HG03571 (cell line): ENCODE measurements around the gene GOLPH3.
"Not testable (repeated sequence)": the region's sequence is repeated elsewhere in the genome, so short reads cannot be mapped to it uniquely, and the experiment has no call there.

Source experiments
- ATAC-seq: cut with Tn5 transposase; IDR thresholded peaks from one replicate; pipeline ENCODE4 v1.9.1; 2021; ENCODE audit not compliant: unreplicated experiment

GOLPH3 gene

DNA sequence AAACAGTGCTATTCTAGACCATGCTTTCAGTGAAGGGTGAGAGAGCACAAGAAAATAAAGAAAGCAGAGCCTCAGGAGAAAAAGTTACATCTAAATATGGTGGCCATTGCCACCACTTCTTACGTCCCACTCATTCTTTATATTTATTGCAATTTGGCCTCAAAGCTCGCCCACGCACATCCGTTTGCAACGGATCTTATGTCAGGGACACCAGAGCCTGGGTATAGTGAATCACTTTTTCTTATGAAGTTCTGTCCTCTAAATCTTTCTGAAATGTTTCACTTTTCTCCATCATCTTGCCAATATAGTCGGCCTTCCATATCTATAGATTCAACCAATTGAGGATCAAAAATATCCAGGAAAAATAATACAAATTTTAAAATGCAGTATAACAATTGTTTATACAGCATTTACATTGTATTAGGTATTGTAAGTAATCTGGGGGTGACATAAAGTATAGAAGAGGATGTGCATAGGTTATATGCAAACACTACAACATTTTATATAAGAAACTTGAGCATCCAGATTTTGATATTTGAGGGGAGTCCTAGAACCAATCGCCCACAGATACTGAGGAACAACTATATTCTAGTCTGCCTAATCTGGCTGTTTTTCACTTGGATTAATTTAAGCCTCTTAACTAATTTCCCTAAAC is 35.2 kb downstream of the GOLPH3 start:
- ATAC-seq = no peak

DNA sequence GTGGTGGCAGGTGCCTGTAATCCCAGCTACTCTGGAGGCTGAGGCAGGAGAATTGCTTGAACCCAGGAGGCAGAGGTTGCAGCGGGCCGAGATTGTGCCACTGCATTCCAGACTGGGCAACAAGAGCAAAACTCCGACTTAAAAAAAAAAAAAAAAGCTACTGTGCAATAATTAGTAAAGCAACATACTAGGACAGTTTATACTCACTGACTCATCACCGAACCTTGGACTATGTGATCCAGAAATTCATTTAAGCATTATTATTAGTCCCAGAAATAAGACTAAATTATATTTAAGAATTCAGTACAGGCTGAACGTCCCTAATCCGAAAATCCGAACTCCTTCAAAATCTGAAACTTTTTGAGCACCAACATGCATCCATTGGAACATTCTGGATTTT is 37.8 kb downstream of the GOLPH3 start:
- ATAC-seq = no peak

DNA sequence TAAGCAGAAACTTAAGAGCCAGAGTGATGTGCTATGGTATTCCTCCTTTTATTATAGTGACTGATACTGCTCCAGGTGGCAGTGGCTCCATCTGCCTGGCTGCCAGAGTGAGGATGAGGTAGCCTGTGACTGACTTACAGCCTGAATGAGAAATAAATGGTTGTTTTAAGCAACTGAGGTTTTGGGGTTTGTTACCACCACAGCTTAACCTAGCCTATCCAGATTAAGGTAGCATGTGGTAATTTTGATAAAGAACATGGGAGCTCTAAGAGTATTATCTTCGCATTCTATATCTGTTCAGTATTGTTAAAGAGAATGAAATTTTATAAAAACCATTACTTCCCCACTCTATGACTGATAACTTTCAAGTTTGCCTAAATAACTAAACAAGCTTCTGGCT is 39.0 kb downstream of the GOLPH3 start:
- ATAC-seq = no peak

DNA sequence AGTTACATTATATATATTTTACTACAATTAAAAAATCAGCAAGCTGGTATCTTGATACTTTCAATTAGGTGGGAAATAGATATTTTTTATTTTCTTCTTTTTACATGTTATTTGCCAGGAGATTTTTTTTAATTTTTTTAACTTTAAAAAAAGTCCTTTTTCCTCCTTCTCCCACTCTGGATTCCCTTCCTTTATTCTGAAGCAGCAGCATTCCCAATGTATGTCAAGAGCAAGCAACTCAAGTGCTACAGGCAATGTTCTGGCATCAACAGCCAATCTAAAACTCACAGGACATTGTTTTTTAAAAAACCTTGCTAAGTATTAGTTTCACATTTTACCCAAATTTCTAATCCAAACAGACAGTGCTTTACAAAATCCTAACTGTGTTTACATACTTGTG is 41.4 kb downstream of the GOLPH3 start:
- no peak for ATAC-seq

DNA sequence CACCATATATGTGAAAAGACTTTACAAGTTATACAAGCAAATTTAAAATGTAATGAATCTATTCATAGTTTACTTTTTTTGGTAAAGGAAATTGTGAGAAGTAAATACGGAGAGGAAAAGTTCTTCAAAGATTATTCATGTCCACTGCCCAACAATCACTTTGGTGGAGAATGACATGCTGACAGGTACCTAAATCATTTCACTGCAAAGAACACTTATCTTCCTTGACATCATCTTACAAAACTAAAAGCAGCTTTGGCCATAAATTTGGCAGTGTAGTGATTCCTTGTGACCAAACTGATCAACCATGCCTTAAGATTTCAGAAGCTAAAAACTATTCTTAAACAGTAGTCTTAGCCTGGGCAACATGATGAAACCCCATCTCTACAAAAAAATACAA is 42.5 kb downstream of the GOLPH3 start:
- ATAC-seq = no peak

DNA sequence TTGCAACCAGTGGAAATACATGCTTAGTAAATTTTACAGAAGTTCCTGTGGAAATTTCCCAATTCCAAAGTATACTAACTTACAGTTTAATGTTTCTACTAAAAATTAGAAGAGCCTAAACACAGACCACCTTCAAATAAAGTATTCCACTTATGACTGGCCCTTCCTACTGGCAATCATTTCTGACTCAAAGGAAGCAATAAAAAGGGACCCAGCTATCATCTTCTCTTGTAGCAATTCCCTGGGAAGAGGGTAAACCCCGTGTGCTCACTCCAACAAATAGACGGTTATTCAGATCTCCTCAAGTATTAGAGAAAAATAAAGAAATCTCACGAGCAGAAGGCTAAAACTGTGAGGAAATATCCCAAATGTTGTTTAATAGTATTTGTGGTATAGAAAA is 43.3 kb downstream of the GOLPH3 start:
- ATAC-seq = no peak

DNA sequence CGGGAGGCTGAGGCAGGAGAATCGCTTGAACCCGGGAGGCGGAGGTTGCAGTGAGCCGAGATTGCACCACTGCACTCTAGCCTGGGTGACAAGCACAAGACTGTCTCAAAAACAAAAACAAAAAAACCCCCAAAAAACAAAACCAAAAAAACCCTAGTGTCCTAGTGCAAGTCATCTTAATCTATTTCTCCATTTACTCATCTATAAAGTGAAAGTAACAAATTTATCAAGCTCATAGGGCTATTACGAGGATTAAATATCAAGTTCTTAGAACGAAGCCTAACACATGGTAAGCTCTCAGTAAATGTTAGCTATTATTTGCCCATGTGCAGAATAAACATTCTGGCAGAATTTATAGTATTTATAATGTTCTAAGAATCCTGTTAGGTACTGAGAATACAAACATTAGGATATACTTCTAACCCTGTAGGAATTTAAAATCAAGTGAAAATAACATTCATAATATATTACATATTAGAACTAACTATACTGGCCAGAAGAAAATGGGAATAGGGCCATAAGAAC is 45.0 kb downstream of the GOLPH3 start:
- ATAC-seq = no peak

DNA sequence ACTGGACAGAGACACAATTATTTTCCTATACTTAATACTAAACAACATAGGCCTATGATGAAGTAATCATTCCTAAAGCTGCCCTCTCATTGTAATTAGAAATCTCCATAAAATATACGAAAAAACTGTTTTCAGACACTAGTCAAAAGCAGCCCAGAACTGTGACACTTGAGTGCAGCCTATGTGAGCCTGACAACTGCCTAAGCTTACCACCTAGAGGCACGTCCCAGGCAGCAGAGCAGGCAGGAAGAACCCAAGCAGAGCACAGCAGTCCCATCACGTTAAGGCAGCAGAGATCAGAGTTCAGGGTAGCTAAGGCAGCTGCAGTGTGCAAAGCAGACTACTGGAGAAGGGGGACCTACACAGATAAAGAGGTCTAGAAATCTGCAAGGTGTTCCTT is 46.4 kb downstream of the GOLPH3 start:
- ATAC-seq = no peak

DNA sequence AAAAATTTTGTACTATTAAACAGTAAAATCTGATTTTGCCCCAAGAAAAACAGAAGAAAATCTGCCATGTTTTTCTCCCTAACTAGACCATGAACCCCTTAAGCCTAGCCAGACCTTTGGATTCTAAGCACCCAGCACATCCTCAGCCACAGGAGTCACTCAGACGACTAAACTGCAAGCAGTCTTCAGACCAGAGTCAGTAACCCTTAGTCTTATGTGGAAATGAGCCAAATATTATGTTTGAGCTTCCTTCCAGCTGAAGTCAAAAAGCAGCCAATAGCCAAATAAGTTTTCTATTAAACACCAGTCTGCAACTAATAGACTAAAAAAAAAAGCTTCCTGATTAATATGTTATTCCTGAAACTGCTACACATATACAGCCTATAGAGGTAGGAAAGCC is 47.4 kb downstream of the GOLPH3 start:
- ATAC-seq = no peak

DNA sequence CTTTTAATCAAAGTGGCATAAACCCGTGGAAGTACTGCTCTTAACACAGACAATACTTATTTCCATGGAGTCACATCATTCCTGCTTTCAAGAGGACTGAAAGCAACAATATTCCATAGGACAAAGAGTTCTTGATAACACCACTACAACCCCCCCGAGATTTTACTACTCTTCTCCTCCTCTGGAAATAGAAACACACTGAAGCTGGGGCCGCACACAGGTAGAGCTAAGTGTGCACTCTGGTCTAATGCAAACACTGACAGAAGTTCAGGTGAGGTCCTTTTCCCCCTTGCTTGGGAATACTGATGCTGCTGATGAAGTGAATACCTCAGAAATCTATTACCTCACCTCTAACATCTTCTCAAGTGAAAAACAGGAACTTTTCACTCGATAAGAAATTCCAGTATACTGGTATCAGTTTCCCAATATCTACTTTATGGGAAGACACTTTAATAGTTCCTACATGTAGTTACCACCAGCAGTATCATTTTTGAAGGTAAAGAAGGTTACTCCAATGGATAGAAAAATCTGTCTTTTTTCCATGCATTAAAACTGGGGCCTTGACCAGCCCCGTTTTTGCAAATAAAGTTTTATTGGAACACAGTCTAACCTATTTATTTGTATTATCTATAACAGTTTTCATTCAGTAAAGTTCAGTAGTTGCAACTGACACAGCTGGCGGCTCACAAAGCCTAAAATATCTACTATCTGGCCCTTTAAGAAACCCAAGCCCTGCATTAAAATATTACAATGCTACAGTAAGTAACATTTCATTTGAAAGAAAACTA is 50.0 kb downstream of the GOLPH3 start:
- ATAC-seq = no peak

DNA sequence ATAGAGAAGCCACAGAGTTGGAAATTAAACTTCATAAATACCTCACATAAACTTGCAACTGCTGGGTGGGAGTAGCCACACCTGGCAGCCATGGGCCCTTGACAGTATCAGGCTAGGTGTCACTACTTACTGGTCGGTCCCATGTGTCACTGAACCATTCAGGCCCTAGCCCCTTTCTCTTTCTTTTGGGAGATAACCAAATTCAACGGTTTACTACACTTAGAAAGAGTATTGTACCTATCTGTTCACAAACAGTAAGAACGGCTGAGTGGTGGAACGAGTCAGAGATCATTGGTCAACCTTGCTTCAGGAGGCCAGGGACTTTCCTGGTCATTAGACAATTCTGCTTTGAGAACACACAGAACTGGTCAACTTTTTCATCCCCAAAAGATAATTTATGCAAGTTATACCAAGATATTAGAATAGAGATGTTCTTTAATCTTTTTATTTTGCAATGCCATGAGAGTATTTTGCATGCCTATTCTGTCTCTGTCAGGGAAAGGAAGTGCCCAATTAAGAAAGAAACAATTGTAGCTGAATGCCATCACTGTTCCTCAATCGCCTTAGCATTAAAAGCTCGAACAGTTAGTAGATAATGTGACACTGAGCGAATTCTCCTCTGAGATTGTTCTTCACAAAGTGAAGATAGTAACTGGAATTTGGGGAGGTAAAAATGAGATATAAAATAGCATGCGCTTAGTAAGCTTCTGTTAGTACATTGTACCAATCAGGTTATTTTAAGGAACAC is 50.9 kb downstream of the GOLPH3 start:
- no peak for ATAC-seq

DNA sequence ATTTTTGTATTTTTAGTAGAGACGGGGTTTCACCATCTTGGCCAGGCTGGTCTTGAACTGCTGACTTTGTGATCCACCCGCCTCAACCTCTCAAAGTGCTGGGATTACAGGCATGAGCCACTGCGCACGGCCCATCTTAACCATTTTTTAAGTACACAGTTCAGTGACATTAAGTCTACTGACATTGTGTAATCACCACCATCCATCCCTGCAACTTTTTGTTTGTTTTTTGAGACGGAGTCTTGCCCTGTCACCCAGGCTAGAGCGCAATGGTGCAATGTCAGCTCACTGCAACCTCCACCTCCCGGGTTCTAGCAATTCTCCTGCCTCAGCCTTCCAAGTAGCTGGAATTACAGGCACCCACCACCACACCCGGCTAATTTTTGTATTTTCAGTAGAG is 55.2 kb downstream of the GOLPH3 start:
- ATAC-seq = not testable (repeated sequence)

DNA sequence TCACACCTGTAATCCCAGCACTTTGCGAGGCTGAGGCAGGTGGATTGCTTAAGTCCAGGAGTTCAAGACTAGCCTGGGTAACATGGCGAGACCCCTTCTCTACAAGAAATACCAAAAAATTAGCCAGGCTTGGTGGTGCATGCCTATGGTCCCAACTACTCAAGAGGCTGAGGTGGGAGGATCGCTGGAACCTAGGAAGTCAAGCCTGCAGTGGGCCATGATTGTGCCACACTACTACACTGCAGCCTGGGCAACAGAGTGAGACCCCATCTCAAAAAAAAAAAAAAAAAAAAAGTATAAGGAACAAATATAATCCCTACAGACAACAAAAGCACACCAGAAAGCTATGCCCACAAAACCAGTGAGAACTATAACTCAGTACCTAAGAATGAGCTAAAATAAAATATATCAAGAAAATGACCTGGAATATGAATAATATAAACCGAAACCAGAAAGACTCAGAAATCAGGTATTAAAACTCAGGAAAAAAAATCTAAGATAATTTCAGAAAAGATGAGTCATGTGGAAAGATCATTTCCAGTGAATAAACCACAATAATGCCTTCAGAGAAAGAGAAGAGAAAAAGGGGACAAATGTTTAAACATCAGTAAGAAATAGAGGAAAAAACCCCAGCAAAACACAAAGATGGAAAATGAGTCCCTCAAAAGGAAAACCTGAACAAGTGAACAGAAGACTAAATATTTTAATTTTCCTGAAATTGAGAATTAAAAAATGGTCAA is 57.4 kb downstream of the GOLPH3 start:
- ATAC-seq = no peak

DNA sequence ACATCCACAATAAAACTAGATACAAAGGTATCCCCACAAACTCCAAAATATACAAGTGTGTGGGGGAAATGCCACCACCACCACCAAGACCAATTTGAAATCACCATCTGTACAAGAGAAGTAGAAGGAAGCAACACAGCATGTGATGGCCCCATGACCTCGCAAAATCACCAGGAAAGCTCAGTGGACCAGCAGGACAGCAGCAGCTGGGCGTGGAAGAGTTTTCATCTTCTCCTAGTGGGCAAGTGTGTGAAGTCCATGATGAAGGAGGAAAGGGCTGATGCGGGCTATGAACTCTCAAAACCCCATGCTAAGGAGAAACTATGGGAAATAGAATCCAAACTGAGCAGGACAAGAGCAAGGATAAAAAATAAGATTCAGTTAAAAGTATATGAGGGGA is 58.1 kb downstream of the GOLPH3 start:
- no peak for ATAC-seq

DNA sequence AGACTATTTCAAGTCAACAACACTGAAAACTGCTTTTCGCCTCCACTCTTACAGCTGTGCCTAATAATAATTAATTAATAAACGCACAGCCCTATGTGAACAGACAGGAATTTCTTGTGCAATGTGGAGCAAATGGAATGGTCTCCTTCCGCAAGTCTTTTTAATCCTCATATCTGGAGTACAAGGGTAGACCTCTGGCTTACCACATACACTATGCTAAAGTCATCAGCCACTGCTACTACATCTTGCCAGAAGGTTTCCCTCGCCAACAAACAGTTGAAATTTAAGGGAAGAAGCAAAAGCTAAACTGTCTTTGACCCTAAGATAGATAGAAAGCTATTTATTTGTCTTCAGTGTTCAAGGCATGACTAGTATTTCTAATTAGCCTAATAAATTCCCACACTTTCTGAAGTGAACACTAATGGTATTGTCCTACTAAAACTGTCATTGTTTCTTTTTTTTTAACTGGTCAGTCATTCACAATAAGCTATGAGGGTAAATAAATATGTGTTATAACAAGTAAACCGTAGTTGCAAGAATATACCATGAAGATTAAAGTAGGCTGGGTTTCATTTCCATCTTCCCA is 63.9 kb downstream of the GOLPH3 start:
- ATAC-seq = no peak

DNA sequence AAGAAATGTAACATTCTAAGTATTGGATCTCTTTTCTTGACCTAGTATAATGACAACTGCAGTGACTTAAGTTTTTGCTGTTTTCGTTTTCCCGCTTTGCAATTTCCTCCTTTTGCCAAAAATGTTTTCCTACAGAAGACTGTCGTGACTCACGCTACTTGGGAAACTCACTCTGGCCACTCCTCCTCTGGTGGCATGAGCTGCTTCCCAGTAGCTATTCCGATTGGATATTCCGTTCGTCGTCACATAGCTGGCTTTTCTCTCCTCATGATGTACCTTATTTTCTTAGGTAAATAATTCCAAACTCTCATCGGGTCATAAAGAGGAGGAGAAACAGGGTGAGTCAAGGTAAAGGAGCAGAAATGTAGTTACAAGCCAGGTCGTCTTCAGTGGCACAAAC is 64.9 kb downstream of the GOLPH3 start:
- ATAC-seq = no peak

DNA sequence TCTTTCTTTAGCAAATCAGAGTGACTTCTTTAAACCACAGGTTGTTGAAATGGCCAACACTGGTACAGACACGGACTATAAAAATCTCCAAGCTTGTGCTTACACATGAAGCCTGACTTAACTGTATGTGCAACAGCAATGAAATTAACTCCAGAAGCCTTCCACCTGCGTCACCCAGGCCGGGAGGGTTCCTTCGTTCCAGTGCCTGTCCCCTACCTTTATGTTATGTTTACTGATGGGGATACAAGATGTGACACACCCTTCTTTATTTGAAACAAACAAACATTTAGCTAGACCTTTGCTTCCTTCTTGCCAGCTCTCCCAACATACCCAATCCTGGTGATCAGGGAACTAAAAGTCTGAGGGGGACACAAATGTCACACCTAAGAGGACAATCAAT is 66.0 kb downstream of the GOLPH3 start:
- ATAC-seq = no peak

DNA sequence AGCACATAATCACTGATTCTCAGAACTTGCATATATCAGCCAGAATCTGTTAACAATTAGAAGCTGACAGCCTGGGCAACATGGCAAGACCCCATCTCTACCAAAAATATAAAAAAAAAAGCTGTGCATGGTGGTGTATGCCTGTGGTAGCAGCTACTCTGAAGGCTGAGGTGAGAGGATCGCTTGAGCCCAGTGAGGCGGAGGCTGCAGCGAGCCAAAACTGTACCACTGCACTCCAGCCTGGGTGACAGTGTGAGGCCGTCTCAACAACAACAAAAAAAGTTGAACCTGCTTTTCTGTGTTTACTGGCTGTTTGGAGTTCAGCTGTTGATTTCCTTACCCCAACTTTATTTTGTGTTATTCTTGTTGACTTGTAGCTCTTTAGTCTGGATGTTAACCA is 66.8 kb downstream of the GOLPH3 start:
- ATAC-seq = no peak

DNA sequence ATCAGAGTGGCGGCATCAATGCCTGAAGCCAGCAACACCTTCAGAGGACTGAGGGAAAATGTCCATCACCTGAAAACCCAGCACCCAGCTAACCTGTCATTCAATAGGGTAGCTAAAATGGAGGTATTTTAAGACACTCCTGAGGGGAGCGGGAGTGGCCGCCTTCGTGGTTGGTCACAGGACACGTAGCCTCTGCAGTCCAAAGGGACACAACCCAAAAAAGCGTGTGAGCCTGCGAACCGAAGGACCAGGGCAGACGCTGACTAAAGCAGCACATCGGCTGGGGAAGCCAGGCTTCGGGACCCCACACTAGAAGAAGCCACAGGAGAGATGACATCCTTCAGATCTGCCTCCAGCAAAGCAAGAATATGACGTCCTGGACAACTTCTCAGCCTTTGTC is 70.6 kb downstream of the GOLPH3 start:
- no peak for ATAC-seq

DNA sequence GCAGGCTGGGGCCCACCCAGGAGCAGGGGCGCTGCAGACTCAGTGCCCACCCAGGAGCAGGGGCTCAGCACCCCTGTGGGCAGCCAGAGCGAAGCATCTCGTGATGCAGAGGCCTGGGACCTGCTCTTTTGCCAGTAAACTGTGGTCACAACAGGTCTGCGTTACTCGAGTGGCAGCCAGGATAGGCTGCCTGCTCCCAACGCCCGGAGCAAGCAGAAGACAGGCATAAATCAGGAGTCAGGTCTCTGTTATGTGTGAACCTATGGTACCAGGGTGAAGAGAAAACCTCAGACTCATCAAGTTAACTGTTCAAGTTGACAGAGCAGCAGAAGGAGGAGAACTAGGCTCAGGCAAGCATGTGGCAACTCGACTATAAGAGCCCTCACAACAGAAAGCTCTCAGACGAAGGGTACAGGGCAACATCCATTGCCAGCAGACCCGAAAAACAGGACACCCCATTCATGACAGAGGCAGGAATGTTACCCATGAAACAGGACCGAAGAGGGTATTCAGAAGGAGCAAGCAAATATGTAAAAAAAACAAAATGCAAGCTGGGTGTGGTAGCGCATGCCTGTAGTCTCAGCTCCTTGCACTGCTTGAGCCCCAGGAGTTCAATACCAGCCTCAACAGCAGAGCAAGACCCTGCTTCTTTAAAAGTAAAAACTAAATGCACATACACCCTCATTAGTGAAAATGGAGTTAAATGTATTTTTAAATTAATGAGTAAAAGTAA is 71.7 kb downstream of the GOLPH3 start:
- ATAC-seq = no peak
